Activated T-cell treated with anti-CD3 and anti-CD28 coated beads, Interleukin-2, amount 50 U/mL, for 48 hours (primary cell): ENCODE results near the gene TMEM225B.
"Not testable (repeated sequence)": the region's sequence is repeated elsewhere in the genome, so short reads cannot be mapped to it uniquely, and the experiment has no call there.

Experiments used
- DNase-seq, 2 experiments: peaks; one replicate each; pipeline ENCODE4 v3.0.0-alpha.2; 2020

TMEM225B gene

DNA sequence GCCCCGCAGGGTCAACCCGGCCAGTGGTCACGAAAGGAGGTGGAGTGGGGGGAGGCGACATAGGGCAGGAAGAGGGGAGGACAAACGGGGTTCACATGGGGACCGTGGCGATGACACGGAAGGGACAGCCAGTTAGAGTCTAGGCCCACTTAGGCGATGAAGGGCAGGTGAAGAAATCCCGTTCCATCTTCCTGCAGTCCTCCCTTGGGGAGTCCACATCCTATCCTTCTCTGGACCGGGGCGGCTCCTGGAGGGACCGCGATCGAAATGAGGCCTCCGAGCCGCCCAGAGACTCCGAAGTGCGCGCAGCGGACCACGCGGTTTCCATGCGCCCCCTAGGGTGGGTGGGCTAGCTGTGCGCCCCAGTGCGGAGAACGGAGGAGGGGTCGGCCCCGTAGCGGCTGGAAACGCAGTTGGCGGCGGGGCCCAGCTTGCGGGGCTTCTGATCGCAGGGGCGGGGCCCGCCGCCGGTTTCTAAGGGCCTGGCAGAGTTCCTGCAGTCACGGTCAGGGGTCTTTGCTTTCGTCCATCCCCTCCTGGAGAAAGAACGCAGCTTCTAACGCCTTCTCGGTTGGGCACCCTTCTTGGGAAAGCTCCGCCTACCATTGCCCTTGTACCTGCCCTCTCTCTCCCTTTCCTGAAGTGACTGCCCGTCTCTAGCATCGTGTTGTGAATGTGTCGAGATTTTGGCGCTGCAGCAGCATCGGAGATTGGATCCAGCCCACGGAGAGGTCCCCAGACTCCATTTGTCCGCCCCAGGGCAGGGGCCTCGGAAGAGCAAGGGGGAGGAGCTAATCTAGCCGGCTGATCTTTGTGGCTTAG is 17.9 kb upstream of the TMEM225B start:
- DNase-seq = peak; percentile 70 to 73

DNA sequence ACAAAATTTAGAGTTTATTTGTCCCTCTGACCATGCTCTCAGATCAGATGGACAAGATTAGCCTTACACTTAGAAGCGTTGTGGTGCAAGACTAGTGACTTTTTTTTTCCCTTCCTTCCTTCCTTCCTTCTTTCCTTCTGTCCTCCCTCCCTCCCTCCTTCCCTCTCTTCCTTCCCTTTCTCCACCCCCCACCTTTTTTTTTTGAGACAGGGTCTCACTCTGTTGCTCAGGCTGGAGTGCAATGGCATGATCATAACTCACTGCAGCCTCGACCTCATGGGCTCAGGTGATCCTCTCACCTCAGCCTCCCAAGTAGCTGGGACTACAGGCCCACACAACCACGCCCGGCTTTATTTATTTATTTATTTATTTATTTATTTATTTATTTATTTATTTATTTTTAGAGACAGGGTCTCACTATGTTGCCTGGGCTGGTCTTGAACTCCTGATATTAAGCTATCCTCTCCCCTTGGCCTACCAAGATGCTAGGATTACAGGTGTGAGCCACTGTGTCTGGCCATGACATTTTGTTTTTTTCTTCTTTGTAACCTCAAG is 17.2 kb upstream of the TMEM225B start:
- DNase-seq = not testable (repeated sequence)

GRCh38 chr7:99588868-99589267 is 9.2 kb upstream of the TMEM225B start:
- DNase-seq = no peak

- DNase-seq = no peak
Observed at GRCh38 chr7:99594948-99595745, 2.9 kb upstream of the TMEM225B start.

- DNase-seq = no peak
Observed at GRCh38 chr7:99596408-99596955, 1.6 kb upstream of the TMEM225B start.

GRCh38 chr7:99599836-99600235 is 1.8 kb downstream of the TMEM225B start:
- no peak for DNase-seq

- DNase-seq = peak in 1 of 2 experiments; percentile 15
Observed at GRCh38 chr7:99601656-99602310, 3.7 kb downstream of the TMEM225B start.

- DNase-seq = no peak
Observed at GRCh38 chr7:99605527-99605926, 7.5 kb downstream of the TMEM225B start.

DNA sequence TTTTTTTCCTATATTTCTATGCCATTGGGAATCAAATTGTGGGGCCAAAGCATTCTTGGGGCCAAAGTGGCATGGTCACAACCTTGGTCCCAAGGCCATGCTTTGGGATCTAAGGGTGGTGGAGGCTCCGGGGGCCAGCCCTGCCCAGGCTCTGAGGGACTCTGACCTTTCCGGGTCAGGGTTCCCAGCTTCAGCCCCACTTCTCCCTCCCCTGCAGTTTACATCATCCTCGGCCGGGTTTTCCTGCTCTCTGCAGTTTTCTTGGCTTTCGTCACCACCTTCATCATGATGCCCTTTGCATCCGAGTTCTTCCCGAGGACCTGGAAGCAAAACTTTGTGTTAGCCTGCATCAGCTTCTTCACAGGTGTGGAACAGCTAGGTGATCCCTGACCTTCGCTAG is 8.5 kb downstream of the TMEM225B start:
- no peak for DNase-seq

DNA sequence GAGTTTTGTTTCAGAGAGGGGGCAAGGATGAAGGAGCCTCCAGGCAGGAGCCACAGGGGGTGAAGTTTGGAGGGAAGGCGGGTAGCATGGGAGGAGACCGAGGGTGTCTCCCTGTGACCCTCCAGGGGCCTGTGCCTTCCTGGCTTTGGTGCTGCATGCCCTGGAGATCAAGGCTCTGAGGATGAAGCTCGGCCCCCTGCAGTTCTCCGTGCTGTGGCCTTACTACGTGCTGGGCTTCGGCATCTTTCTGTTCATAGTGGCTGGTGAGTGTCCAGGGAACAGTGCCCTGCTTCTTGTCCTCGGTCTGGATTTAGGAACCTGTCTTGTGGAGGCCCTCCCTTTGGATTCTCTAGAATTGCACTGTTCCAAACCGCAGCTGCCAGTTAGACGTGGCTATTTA is 9.5 kb downstream of the TMEM225B start:
- no peak for DNase-seq

- DNase-seq = no peak
Observed at GRCh38 chr7:99614495-99614894, 16.4 kb downstream of the TMEM225B start.

- DNase-seq = no peak
Observed at GRCh38 chr7:99615989-99616358, 17.9 kb downstream of the TMEM225B start.

DNA sequence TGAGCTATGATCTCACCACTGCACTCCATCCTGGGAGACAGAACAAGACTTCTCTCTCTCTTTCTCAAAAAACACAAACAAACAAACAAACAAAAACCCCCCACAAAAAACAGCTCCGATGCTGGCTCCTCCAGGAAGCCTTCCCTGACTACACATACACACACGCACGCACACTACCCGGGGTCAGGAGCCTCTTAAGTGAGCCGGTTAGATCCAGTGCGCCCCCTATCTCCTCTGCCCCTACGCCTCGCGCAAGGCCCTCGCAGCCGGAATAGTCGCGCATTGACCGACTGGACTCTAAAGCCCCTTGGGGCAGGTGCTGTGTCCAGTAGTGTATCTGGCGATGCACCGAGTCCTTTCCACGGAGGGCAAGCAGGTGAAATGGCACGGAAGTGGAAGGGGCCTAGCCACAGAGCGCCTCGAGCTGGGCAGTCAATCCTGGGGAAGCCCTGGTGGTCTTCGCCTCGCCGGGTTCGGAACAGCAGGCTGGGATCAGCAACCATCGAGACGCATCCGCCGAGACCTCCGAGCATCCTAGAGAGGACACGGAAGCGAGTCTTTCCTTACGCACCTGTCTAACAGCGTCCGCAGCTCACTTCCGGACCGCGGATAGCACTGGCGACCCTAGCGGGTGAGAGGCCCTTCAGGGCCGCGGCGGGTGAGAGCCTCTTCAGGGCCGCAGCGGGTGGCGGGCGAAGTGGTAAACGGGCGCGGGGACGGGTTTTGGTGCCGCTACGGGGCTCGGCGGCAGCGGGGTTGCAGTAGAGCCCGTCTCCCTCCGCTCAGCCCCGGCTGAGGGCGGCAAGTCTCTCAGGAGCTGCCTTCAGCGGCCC is 18.5 kb downstream of the TMEM225B start, which contains the start of gene ZSCAN25:
ZSCAN25 (plus strand) TSS at position 588 of the 833 bp plus-strand sequence. CDS start 2,661 bp downstream, outside the sequence.
- peak; percentile 91 to 92 for DNase-seq

DNA sequence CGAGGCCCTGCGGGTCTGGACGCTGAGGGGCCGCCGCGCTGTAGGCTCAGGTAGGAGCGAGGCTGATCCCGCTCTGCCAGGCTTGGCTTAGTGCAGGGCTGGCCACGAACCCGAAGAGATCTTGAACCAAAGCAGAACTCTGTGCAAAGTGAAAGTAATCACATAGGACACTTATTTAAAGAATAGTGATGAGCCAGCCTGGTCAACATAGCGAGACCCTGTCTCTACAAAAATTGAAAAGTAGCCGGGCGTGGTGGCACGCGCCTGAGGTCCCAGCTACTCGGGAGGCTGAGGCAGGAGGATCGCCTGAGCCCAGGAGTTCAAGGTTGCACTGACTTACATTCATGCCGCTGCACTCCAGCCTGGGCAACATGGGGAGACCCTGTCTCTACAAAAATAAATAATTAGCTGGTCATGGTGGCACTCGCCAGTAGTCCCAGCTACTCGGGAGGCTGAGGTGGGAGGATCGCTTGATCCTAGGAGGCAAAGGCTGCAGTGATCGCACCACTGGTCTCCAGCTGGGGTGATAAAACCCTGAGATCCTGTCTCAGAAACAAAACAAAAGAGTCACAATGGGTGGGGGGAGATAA is 19.2 kb downstream of the TMEM225B start:
- DNase-seq = no peak

- no peak for DNase-seq
Observed at GRCh38 chr7:99618726-99619125, 20.7 kb downstream of the TMEM225B start.

- DNase-seq = no peak
Observed at GRCh38 chr7:99619571-99620130, 21.6 kb downstream of the TMEM225B start.

- DNase-seq = no peak
Observed at GRCh38 chr7:99621271-99621670, 23.2 kb downstream of the TMEM225B start.

GRCh38 chr7:99622596-99622995 is 24.5 kb downstream of the TMEM225B start:
- no peak for DNase-seq

- peak; percentile 55 to 56 for DNase-seq
Observed at GRCh38 chr7:99623091-99623693, 25.1 kb downstream of the TMEM225B start.

DNA sequence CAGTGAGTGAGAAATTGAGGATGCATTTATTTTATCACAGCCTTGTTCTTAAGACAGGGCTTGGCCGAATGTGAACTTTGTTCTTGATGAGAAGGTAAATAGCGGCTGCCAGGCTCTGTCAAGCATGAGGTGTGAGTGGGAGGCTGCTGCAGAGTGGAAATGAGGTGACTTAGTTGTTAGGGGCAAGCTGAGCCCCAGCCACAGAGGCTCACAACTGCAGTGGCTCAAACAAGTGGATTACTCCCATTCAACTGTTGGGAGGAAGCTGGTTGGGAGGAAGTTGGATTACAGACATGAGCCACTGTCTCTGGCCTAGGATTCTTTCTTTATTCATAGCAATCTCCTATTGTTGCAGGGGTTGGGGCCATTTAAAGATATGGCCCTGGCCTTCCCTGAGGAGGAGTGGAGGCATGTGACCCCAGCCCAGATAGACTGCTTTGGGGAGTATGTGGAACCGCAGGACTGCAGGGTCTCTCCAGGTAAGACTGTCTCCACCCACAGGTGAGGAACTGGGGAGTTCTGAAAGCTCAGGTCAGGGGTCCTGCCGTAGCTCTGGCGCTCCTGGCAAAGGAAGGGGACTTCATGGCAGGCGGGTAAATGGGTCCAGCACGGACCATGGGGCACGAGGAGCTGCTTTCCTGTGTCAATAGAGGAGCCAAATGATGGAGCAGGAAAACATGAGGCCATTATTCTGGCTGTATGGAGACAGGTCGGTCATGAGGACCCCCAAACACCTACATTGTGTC is 25.8 kb downstream of the TMEM225B start:
- DNase-seq = peak; percentile 57 to 65
